ENCODE results near the gene GFER.
"Not testable (repeated sequence)": the region's sequence is repeated elsewhere in the genome, so short reads cannot be mapped to it uniquely, and the experiment has no call there.

GFER gene

DNA sequence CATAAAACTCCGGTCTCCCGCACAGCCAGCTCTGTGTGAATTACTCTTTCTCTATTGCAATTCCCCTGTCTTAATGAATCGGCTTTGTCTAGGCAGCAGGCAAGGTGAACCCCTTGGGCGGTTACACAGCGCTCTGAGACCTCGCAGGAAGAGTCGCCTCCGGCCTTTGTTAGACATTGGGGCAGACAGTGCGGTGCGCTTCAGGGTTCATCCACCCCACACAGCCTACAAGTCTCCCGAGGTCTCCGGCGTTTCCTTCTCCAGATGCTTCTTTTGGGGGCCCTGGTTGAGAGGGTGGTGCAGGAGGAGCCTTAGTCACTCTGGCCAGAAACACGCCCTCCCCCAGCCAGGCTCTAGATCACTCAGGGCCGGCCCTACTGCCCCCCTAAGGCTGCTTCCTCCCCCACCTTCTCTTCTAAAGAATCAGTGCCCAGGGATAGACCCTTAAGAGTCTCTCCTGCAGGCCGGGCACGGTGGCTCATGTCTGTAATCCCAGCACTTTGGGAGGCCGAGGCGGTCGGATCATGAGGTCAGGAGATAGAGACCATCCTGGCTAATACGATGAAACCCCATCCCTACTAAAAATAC lies 39.3 kb upstream of the GFER start:
- Histone ChIP-seq H3K9me3 (ENCODE audit: control insufficient read depth, insufficient read depth, low read length) (no peaks in the 10 kb centered on the region), H3K4me1 (ENCODE audit: control insufficient read depth, insufficient read depth, low read length) (peaks cover 6% of the 10 kb centered on the region), H3K36me3 (ENCODE audit: control insufficient read depth, insufficient read depth, low read length) (peaks cover 7% of the 10 kb centered on the region), H3K9ac (ENCODE audit: low read depth, low read length) (no peak overlapping the region), H3K27me3 (ENCODE audit: control insufficient read depth, insufficient read depth, low read length) (peaks cover 3% of the 10 kb centered on the region), H3K4me3 (ENCODE audit: low read depth, low read length) (no peak overlapping the region)

DNA sequence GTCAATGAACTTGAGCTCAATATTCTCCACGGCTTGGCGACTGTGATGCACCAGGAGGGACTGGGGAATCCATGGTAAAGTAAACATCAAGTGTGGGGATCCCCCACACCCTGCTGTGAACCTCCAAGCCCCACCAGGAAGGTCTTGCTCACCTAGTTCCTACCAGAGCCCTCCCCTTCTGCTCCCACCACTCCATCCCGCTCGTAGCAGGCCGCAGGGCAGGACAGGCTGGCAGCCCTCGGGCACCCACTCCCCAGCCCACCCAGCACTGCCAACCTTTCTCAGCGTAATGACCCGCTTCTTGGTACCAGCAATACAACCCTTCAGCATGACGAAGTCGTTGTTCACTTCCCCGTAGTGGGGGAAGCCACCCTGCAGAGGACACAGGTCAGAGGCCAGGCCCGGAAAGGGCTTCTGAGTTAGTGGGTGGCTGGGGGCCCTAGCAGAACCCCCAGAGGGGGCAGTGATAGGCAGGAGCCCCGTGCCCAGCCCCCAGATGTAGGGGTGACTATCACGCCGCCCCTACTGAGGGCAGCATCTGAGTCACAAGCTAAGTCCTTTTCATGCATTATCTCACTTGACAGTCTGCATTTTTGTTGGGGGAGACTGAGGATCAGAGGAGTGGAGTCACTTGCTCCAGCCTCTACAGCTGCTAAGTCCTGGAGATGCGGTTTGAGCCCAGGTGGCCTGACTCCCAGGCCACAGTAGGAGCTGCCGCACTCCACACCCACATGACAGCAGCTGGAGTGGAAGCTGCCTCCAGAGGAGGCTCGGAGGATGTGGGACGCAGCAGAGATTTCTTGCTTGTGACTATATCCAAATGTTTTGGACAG lies 38.2 kb upstream of the GFER start:
- peaks cover 3% of the 10 kb centered on the region for H3K27me3 ChIP-seq (ENCODE audit: control insufficient read depth, insufficient read depth, low read length)
- no peak overlapping the region for H3K9ac ChIP-seq (ENCODE audit: low read depth, low read length)
- H3K4me3 ChIP-seq (ENCODE audit: low read depth, low read length): no peak overlapping the region
- peaks cover 6% of the 10 kb centered on the region for H3K4me1 ChIP-seq (ENCODE audit: control insufficient read depth, insufficient read depth, low read length)
- H3K9me3 ChIP-seq (ENCODE audit: control insufficient read depth, insufficient read depth, low read length): no peaks in the 10 kb centered on the region
- peaks cover 1% of the 10 kb centered on the region for H3K36me3 ChIP-seq (ENCODE audit: control insufficient read depth, insufficient read depth, low read length)

DNA sequence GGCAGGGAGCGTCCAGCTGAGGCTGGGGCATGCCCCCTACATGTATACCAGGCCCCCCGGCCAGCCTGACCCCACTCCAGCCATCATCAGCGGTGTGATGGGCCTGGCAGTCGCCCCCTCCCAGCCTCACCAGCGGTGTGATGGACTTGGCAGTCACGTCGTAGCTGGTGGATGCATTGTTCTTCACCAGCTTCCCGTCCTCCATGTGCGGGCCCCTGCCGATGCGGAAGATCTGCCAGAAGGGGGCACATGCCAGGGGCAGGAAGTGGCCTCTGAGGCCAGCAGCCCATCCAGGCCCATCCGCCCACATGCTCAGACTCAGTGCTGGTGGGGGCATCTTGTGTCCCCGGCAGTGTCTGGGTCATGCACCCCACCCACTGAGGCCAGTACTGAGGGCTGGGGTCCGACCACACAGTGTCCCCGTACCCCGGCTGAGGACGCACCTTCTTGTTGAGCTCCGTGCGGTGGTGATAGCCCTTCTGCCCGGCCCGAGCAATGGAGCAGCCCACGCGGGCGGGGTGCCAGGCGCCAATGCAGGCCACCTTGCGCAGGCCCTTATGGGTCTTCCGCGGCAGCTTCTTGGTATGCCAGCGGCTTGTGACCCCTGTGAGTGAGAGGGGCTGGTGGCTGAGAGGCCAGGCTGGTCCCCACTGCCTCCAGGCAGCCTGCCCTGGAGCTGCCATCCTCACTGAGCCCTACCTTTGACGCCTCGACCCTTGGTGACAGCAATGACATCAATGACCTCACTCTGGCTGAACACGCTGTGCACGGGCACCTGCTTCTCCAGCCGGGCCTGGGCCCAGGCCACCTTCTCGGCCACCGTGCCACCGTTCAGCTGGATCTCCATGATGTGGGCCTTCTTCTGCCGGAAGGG lies 37.3 kb upstream of the GFER start:
- Histone ChIP-seq H3K9ac (ENCODE audit: low read depth, low read length) (no peak overlapping the region), H3K27me3 (ENCODE audit: control insufficient read depth, insufficient read depth, low read length) (peaks cover 3% of the 10 kb centered on the region), H3K4me1 (ENCODE audit: control insufficient read depth, insufficient read depth, low read length) (peaks cover 6% of the 10 kb centered on the region), H3K9me3 (ENCODE audit: control insufficient read depth, insufficient read depth, low read length) (no peaks in the 10 kb centered on the region), H3K4me3 (ENCODE audit: low read depth, low read length) (no peak overlapping the region), H3K36me3 (ENCODE audit: control insufficient read depth, insufficient read depth, low read length) (no peaks in the 10 kb centered on the region)

DNA sequence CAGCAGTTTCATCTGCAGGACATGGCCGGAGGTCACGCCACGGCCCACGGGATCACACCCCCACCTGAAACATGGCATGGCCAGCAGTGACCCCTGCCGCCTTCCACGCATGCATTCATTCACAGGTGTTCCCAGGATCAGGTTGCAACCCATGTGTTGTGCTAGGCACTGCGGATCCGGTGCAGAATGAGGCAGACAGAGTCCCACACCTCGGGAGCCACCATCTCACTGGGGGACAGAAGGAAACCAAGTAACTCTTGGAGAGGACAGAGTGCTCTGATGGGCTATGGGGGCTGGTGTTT lies 36.7 kb upstream of the GFER start:
- peaks cover 3% of the 10 kb centered on the region for H3K4me1 ChIP-seq (ENCODE audit: control insufficient read depth, insufficient read depth, low read length)
- H3K27me3 ChIP-seq (ENCODE audit: control insufficient read depth, insufficient read depth, low read length): no peaks in the 10 kb centered on the region
- H3K9ac ChIP-seq (ENCODE audit: low read depth, low read length): no peak overlapping the region
- H3K9me3 ChIP-seq (ENCODE audit: control insufficient read depth, insufficient read depth, low read length): no peaks in the 10 kb centered on the region
- no peak overlapping the region for H3K4me3 ChIP-seq (ENCODE audit: low read depth, low read length)
- no peaks in the 10 kb centered on the region for H3K36me3 ChIP-seq (ENCODE audit: control insufficient read depth, insufficient read depth, low read length)

DNA sequence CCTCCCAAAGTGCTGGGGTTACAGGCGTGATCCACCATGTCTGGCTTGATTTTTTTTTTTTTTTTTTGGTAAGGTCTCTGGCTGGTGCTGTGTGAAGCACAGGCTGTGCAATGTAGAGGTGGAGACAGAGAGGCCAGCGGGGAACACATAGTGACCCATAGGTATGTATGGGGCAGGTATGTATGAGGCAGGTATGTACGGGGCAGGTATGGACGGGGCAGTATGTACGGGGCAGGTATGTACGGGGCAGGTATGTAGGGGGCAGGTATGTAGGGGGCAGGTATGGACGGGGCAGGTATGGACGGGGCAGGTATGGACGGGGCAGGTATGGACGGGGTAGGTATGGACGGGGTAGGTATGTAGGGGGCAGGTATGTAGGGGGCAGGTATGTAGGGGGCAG lies 34.5 kb upstream of the GFER start:
- Histone ChIP-seq H3K9ac (ENCODE audit: low read depth, low read length) (no peak overlapping the region), H3K4me1 (ENCODE audit: control insufficient read depth, insufficient read depth, low read length) (peaks cover 2% of the 10 kb centered on the region), H3K9me3 (ENCODE audit: control insufficient read depth, insufficient read depth, low read length) (no peaks in the 10 kb centered on the region)

DNA sequence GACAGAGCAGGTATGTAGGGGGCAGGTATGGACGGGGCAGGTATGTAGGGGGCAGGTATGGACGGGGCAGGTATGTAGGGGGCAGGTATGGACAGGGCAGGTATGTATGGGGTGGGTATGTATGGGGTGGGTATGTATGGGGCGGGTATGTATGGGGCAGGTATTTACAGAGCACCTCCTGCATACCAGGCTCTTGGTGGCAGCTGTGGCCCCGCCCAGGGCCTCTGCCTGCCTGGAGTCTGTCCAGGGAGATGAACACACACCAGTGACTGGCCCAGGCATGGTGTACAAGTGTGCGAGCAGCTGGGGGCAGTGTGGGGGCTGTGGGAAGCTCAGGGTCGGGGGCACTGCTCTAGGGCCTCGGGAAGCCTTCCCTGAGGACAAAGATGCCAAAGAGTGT lies 33.9 kb upstream of the GFER start:
- Histone ChIP-seq H3K4me1 (ENCODE audit: control insufficient read depth, insufficient read depth, low read length) (peaks cover 2% of the 10 kb centered on the region), H3K27me3 (ENCODE audit: control insufficient read depth, insufficient read depth, low read length) (no peaks in the 10 kb centered on the region), H3K9ac (ENCODE audit: low read depth, low read length) (no peak overlapping the region), H3K36me3 (ENCODE audit: control insufficient read depth, insufficient read depth, low read length) (no peaks in the 10 kb centered on the region), H3K4me3 (ENCODE audit: low read depth, low read length) (no peak overlapping the region), H3K9me3 (ENCODE audit: control insufficient read depth, insufficient read depth, low read length) (no peaks in the 10 kb centered on the region)

More for the DNA sequence above, 34.5 kb upstream of the GFER start:
- no peak overlapping the region for H3K4me3 ChIP-seq (ENCODE audit: low read depth, low read length)
- no peaks in the 10 kb centered on the region for H3K27me3 ChIP-seq (ENCODE audit: control insufficient read depth, insufficient read depth, low read length)
- no peaks in the 10 kb centered on the region for H3K36me3 ChIP-seq (ENCODE audit: control insufficient read depth, insufficient read depth, low read length)

DNA sequence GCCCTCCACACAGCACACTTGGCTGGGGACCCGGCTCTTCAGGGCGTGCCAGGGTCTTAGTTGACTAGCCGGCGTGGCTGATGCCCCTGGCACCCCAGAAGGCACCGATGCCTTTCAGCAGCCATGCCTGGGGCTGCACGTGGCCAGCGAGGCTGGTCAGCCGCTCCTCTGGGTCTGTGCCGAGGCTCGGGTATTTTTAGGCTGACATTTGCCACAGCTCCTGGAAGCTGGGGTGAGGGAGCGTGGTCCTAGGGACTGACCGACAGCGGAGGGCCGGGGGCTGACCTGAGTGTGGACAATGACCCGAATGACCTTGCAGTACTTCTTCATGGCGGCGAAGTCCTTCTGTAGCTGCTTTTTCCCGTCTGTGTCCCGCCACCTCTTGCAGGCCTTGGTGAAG lies 33.4 kb upstream of the GFER start:
- no peaks in the 10 kb centered on the region for H3K27me3 ChIP-seq (ENCODE audit: control insufficient read depth, insufficient read depth, low read length)
- peaks cover 2% of the 10 kb centered on the region for H3K4me1 ChIP-seq (ENCODE audit: control insufficient read depth, insufficient read depth, low read length)
- H3K9ac ChIP-seq (ENCODE audit: low read depth, low read length): no peak overlapping the region

DNA sequence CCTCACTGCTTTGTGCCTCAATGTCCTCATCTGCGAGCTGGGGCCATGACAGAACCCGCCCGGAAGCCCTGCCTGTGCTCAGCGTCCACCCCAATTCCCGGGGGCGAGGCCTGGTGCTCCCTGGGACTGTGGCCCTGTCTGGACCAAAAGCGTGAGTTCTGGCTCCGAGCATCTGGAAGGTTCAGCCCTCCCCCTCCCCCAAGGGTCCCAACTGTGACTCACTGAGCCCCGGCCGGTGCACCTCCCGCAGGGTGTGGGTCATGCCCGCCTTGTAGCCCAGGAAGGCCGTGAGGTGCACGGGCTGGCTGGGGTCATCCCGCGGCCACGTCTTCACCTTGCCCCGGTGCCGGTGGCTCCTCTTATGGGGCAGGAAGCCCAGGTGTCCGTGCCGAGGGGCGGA lies 30.3 kb upstream of the GFER start:
- Histone ChIP-seq H3K27me3 (ENCODE audit: control insufficient read depth, insufficient read depth, low read length) (no peaks in the 10 kb centered on the region), H3K4me1 (ENCODE audit: control insufficient read depth, insufficient read depth, low read length) (peaks cover 2% of the 10 kb centered on the region), H3K4me3 (ENCODE audit: low read depth, low read length) (no peak overlapping the region), H3K36me3 (ENCODE audit: control insufficient read depth, insufficient read depth, low read length) (no peaks in the 10 kb centered on the region), H3K9me3 (ENCODE audit: control insufficient read depth, insufficient read depth, low read length) (no peaks in the 10 kb centered on the region), H3K9ac (ENCODE audit: low read depth, low read length) (no peak overlapping the region)

More for the DNA sequence above, 33.4 kb upstream of the GFER start:
- no peak overlapping the region for H3K4me3 ChIP-seq (ENCODE audit: low read depth, low read length)
- no peaks in the 10 kb centered on the region for H3K36me3 ChIP-seq (ENCODE audit: control insufficient read depth, insufficient read depth, low read length)
- no peaks in the 10 kb centered on the region for H3K9me3 ChIP-seq (ENCODE audit: control insufficient read depth, insufficient read depth, low read length)

DNA sequence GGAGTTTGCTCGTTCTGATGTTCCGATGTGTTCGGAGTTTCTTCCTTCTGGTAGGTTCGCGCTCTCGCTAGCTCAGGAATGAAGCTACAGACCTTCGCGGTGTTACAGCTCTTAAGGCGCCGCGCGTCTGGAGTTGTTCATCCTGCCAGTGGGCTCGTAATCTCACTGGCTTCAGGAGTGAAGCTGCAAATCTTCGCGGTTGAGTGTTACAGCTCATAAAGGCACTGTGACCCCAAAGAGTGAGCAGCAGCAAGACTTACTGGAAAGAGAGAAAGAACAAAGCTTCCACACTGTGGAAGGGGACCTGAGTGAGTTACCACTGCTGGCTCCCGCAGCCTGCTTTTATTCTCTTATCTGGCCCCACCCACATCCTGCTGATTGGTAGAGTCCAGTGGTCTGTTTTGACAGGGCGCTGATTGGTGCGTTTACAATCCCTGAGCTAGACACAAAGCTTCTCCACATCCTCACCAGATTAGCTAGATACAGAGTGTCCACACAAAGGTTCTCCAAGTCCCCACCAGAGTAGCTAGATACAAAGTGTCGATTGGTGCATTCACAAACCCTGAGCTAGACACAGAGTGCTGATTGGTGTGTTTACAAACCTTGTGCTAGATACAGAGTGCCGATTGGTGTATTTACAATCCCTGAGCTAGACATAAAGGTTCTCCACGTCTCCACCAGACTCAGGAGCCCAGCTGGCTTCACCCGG lies 26.4 kb upstream of the GFER start:
- not testable (repeated sequence) for H3K9me3 ChIP-seq (ENCODE audit: control insufficient read depth, insufficient read depth, low read length); H3K9ac ChIP-seq (ENCODE audit: low read depth, low read length); H3K36me3 ChIP-seq (ENCODE audit: control insufficient read depth, insufficient read depth, low read length); H3K4me1 ChIP-seq (ENCODE audit: control insufficient read depth, insufficient read depth, low read length); H3K4me3 ChIP-seq (ENCODE audit: low read depth, low read length); H3K27me3 ChIP-seq (ENCODE audit: control insufficient read depth, insufficient read depth, low read length)

DNA sequence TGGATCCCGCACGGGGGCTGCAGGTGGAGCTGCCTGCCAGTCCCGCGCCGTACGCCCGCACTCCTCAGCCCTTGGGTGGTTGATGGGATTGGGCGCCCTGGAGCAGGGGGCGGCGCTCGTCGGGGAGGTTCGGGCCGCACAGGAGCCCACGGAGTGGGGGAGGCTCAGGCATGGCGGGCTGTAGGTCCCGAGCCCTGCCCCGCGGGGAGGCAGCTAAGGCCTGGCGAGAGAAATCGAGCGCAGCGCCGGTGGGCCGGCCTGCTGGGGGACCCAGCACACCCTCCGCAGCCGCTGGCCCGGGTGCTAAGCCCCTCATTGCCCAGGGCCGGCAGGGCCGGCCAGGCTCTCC lies 25.9 kb upstream of the GFER start:
- H3K9me3 ChIP-seq (ENCODE audit: control insufficient read depth, insufficient read depth, low read length); H3K27me3 ChIP-seq (ENCODE audit: control insufficient read depth, insufficient read depth, low read length); H3K4me1 ChIP-seq (ENCODE audit: control insufficient read depth, insufficient read depth, low read length); H3K9ac ChIP-seq (ENCODE audit: low read depth, low read length); H3K4me3 ChIP-seq (ENCODE audit: low read depth, low read length): not testable (repeated sequence)
- H3K36me3 ChIP-seq (ENCODE audit: control insufficient read depth, insufficient read depth, low read length): peaks cover 15% of the 10 kb centered on the region

DNA sequence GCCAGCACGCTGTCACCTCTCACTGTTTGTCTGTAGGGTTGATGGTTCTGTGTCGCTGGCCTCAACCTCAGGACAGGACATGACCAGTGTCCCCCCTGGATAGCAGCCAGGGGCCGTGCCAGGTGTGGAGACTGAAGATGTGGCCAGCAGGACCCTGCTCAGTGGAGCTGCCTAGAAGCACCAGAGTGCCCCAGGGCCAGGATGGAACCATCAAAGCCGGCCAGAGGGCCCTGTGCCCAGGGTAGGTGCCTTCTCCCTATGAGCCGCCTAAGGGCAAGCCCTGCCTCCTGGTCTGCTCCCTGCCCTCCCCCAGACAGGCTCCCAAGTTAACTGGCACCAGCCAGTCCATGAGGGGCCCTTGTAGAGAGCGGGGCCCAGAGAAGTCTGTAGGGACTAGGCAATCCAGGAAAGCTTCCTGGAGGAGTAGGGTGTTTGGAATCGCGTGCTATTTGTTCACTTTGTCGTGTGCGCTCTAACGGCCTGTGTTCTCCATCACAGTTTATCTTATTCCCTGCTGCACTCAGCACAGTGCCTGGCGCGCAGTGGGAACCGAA lies 25.2 kb upstream of the GFER start:
- H3K4me3 ChIP-seq (ENCODE audit: low read depth, low read length): peak overlapping the region; percentile 93
- peaks cover 4% of the 10 kb centered on the region for H3K4me1 ChIP-seq (ENCODE audit: control insufficient read depth, insufficient read depth, low read length)
- no peak overlapping the region for H3K9ac ChIP-seq (ENCODE audit: low read depth, low read length)
- no peaks in the 10 kb centered on the region for H3K9me3 ChIP-seq (ENCODE audit: control insufficient read depth, insufficient read depth, low read length)
- no peaks in the 10 kb centered on the region for H3K27me3 ChIP-seq (ENCODE audit: control insufficient read depth, insufficient read depth, low read length)
- peaks cover 22% of the 10 kb centered on the region for H3K36me3 ChIP-seq (ENCODE audit: control insufficient read depth, insufficient read depth, low read length)
